H1 (cell line): ENCODE results near the gene TBCD. TPM values are rescaled to one million over a fixed set of nuclear protein-coding genes. Genes with fewer than 3 reads are reported as not detected.

ENCODE experiments used
- CTCF ChIA-PET: fragments of 300-600 bp; sonication (Branson Sonifier 250); formaldehyde crosslinking; loops from one replicate; lab custom pipeline; 2021; ENCODE audit not compliant: partially characterized antibody; lab: Charles Lee
- POLR2A ChIA-PET: fragments of 300-600 bp; sonication (Branson Sonifier 250); formaldehyde crosslinking; loops from one replicate; lab custom pipeline; 2021; ENCODE audit warnings: inconsistent platforms; ENCODE audit not compliant: partially characterized antibody; lab: Charles Lee
- DNase-seq, 2 experiments: peaks; one replicate each; pipeline versions ENCODE4 v3.0.0 to v3.0.0-alpha.2; 2010 to 2022; ENCODE audit warnings: low spot score in 2 of 2, low read depth in 1 of 2, mixed read lengths in 1 of 2
- FAIRE-seq: peaks from 2 replicates; lab custom pipeline; 2011; peaks lifted over from hg19 to GRCh38; lab: Jason Lieb, UNC
- H2AFZ ChIP-seq: 2 replicates; pipeline ENCODE4 v1.8.1; 2012; ENCODE audit warnings: low read length, inconsistent platforms
- H2AK5ac ChIP-seq: 2 replicates; pipeline ENCODE4 v1.6.1; 2013; ENCODE audit warnings: low read depth, low read length
- H2BK120ac ChIP-seq: replicated peaks from 2 replicates; pipeline ENCODE3; 2013; ENCODE audit warnings: low read depth, low read length, inconsistent platforms
- H2BK12ac ChIP-seq: 2 replicates; pipeline ENCODE4 v1.6.1; 2013; ENCODE audit warnings: low read depth, low read length
- H2BK15ac ChIP-seq: 2 replicates; pipeline ENCODE4 v1.6.1; 2013; ENCODE audit warnings: low read length
- H2BK20ac ChIP-seq: 2 replicates; pipeline ENCODE4 v1.6.1; 2013; ENCODE audit warnings: low read length
- H2BK5ac ChIP-seq: 2 replicates; pipeline ENCODE4 v1.6.1; 2013; ENCODE audit warnings: low read depth, low read length
- H3K14ac ChIP-seq: 2 replicates; pipeline ENCODE4 v1.6.1; 2013; ENCODE audit warnings: inconsistent platforms; ENCODE audit not compliant: insufficient read length
- H3K18ac ChIP-seq: 2 replicates; pipeline ENCODE4 v1.6.1; 2013; ENCODE audit warnings: low read length; ENCODE audit errors: extremely low read depth
- H3K23ac ChIP-seq: 2 replicates; pipeline ENCODE4 v1.6.1; 2013; ENCODE audit warnings: inconsistent platforms; ENCODE audit not compliant: insufficient read length
- H3K23me2 ChIP-seq: 2 replicates; pipeline ENCODE4 v1.6.1; 2013; ENCODE audit warnings: low read depth, low read length
- H3K27ac ChIP-seq: 2 replicates; pipeline ENCODE4 v1.6.1; 2011; ENCODE audit warnings: low read depth, low read length, inconsistent platforms
- H3K27me3 ChIP-seq, 4 experiments: replicated peaks in 1 of 4; 1 replicate in 1 of 4; 2 replicates in 3 of 4; pipeline versions ENCODE4 v1.6.1 to v1.8.1; 2011 to 2013; ENCODE audit warnings: low read length in 3 of 4, mild to moderate bottlenecking in 3 of 4, inconsistent platforms in 2 of 4, mixed read lengths in 2 of 4, moderate library complexity in 1 of 4; ENCODE audit not compliant: control insufficient read depth in 3 of 4, insufficient read depth in 3 of 4; ENCODE audit errors: extremely low read depth in 1 of 4
- H3K36me3 ChIP-seq, 4 experiments: 2 replicates each; pipeline versions ENCODE4 v1.6.1 to v1.8.1; 2011 to 2013; ENCODE audit warnings: mild to moderate bottlenecking in 4 of 4, low read length in 3 of 4, moderate library complexity in 2 of 4, control low read depth in 1 of 4, inconsistent platforms in 1 of 4; ENCODE audit not compliant: insufficient read depth in 4 of 4, control insufficient read depth in 2 of 4
- H3K4ac ChIP-seq: replicated peaks from 2 replicates; pipeline ENCODE3; 2013; ENCODE audit warnings: low read length, low read depth, mixed read lengths, inconsistent platforms; ENCODE audit not compliant: insufficient read length
- H3K4me1 ChIP-seq, 4 experiments: replicated peaks in 1 of 4; 1 replicate in 1 of 4; 2 replicates in 3 of 4; pipeline versions ENCODE4 v1.6.1 to v1.8.1; 2011 to 2013; ENCODE audit warnings: low read length in 3 of 4, inconsistent platforms in 2 of 4, mixed read lengths in 1 of 4; ENCODE audit not compliant: insufficient read depth in 4 of 4, control insufficient read depth in 3 of 4
- H3K4me2 ChIP-seq, 2 experiments: 2 replicates each; pipeline versions ENCODE4 v1.6.1 to v1.8.1; 2011 to 2013; ENCODE audit warnings: low read depth in 2 of 2, low read length in 2 of 2, control low read depth in 1 of 2, inconsistent platforms in 1 of 2, mild to moderate bottlenecking in 1 of 2; ENCODE audit not compliant: insufficient read depth in 1 of 2
- H3K4me3 ChIP-seq, 4 experiments: fragments of 200-600, 300-600 bp in 1 of 4; sonication (generic), shearing (Covaris generic), sonication (Bioruptor Twin) in 1 of 4; 2 replicates each; pipeline versions ENCODE4 v1.5.1 to v1.8.1; 2011 to 2016; ENCODE audit warnings: low read length in 4 of 4, low read depth in 3 of 4, control low read depth in 2 of 4, inconsistent platforms in 2 of 4, mild to moderate bottlenecking in 2 of 4, mixed read lengths in 1 of 4, moderate library complexity in 1 of 4; ENCODE audit not compliant: insufficient read depth in 2 of 4; ENCODE audit errors: extremely low read depth in 1 of 4
- H3K56ac ChIP-seq: replicated peaks from 2 replicates; pipeline ENCODE3; 2013; ENCODE audit warnings: low read depth, mild to moderate bottlenecking, mixed read lengths, low read length, inconsistent platforms; ENCODE audit not compliant: insufficient read length
- H3K79me1 ChIP-seq: 2 replicates; pipeline ENCODE4 v1.6.1; 2013; ENCODE audit warnings: low read depth, low read length, control low read depth
- H3K79me2 ChIP-seq, 2 experiments: 2 replicates each; pipeline versions ENCODE4 v1.6.1 to v1.8.1; 2012 to 2013; ENCODE audit warnings: low read length in 2 of 2, mild to moderate bottlenecking in 2 of 2, inconsistent platforms in 1 of 2; ENCODE audit not compliant: insufficient read depth in 2 of 2, control insufficient read depth in 1 of 2
- H3K9ac ChIP-seq, 4 experiments: replicated peaks in 1 of 4; 1 replicate in 1 of 4; 2 replicates in 3 of 4; pipeline versions ENCODE4 v1.6.1 to v1.8.1; 2011 to 2013; ENCODE audit warnings: low read depth in 3 of 4, low read length in 3 of 4, control low read depth in 2 of 4, mild to moderate bottlenecking in 2 of 4, moderate library complexity in 2 of 4, inconsistent platforms in 1 of 4; ENCODE audit errors: extremely low read depth in 1 of 4
- H3K9me3 ChIP-seq, 2 experiments: 2 replicates each; pipeline versions ENCODE4 v1.6.1 to v1.8.1; 2012 to 2013; ENCODE audit warnings: mild to moderate bottlenecking in 2 of 2, moderate library complexity in 2 of 2, control low read depth in 1 of 2, inconsistent platforms in 1 of 2, low read depth in 1 of 2, low read length in 1 of 2, mixed read lengths in 1 of 2; ENCODE audit not compliant: insufficient read depth in 2 of 2
- H4K20me1 ChIP-seq, 2 experiments: replicated peaks in 1 of 2; 2 replicates each; pipeline versions ENCODE3 to v1.8.1; 2011 to 2013; ENCODE audit warnings: inconsistent platforms in 2 of 2, low read length in 2 of 2, mild to moderate bottlenecking in 1 of 2; ENCODE audit not compliant: insufficient read depth in 2 of 2, control insufficient read depth in 1 of 2
- H4K5ac ChIP-seq: 2 replicates; pipeline ENCODE4 v1.6.1; 2013; ENCODE audit warnings: low read length, low read depth, mixed read lengths, inconsistent platforms; ENCODE audit not compliant: insufficient read length
- H4K8ac ChIP-seq: 2 replicates; pipeline ENCODE4 v1.8.0; 2013; ENCODE audit warnings: mild to moderate bottlenecking, moderate library complexity, low read length, inconsistent platforms; ENCODE audit not compliant: insufficient read depth; ENCODE audit errors: extremely low read depth
- H4K91ac ChIP-seq: replicated peaks from 2 replicates; pipeline ENCODE3; 2013; ENCODE audit warnings: low read length, mixed read lengths, inconsistent platforms; ENCODE audit not compliant: insufficient read length
- CBX8 ChIP-seq: fragments of 300-800, 300-1000 bp; sonication (generic); IDR thresholded peaks from 2 replicates; pipeline ENCODE4 v1.7.1; 2016; ENCODE audit warnings: low read depth, low read length, borderline replicate concordance
- JUN ChIP-seq: IDR thresholded peaks from 2 replicates; pipeline ENCODE4 v1.6.1; 2011; ENCODE audit warnings: low read depth, mild to moderate bottlenecking, improper control_type of control experiment, low read length
- SIN3A ChIP-seq, 2 experiments: IDR thresholded peaks in 1 of 2; conservative IDR thresholded peaks in 1 of 2; 2 replicates each; pipeline ENCODE4 v1.6.1; 2011 to 2012; ENCODE audit warnings: low read length in 2 of 2, improper control_type of control experiment in 1 of 2, low read depth in 1 of 2, mild to moderate bottlenecking in 1 of 2
- SRF ChIP-seq: IDR thresholded peaks from 2 replicates; pipeline ENCODE4 v1.6.1; 2011; ENCODE audit warnings: mild to moderate bottlenecking, low read depth, low read length, moderate library complexity
- WGBS, 2 experiments: shearing (Covaris generic) in 1 of 2; methylation state at CpG; one replicate each; pipeline versions ENCODE4 v1.1.6 to v1.1.7; 2013 to 2015; ENCODE audit warnings: low lambda C conversion rate in 2 of 2, mixed read lengths in 2 of 2, inconsistent platforms in 1 of 2, low coverage in 1 of 2, missing lambda C conversion rate in 1 of 2; ENCODE audit not compliant: insufficient replicate concordance in 2 of 2, insufficient coverage in 1 of 2, insufficient read length in 1 of 2; ENCODE audit errors: extremely low coverage in 1 of 2, missing lambda C conversion rate in 1 of 2; 5-methylcytosine and 5-hydroxymethylcytosine counted together
- polyA plus RNA-seq, 7 experiments: library from polyadenylated mRNA; depleted of rRNA in 3 of 7; stranded (reverse) in 5 of 7; unstranded in 2 of 7; fragments of >200 nt in 5 of 7; fragments of 200-250 nt in 2 of 7; gene quantifications; 1 replicate in 5 of 7; 2 replicates in 1 of 7; 4 replicates in 1 of 7; pipeline versions ENCODE4 v1.2.1 to v1.2.3, GENCODE V29; 2011 to 2013; ENCODE audit warnings: missing spikeins in 2 of 7, mixed read lengths in 2 of 7
- total RNA-seq: library from RNA; stranded (reverse); fragmentation: NEBNext Ultra II Directional; extraction: Animal tissue kit (Norgen Biotek cat#: 25700); gene quantifications from 2 replicates; pipeline ENCODE4 v1.2.1, GENCODE V29; 2021
- TF ChIP-seq, protein P1 (sequence below): IDR thresholded peaks from 2 replicates; pipeline ENCODE4 v1.6.1; 2012; ENCODE audit warnings: inconsistent platforms

TBCD gene
- total and polyA plus RNA-seq, 2 of the 8 experiments (the other 6 are each of a cell fraction or from before 2014, with no cell fraction given): 118 to 162 TPM

DNA sequence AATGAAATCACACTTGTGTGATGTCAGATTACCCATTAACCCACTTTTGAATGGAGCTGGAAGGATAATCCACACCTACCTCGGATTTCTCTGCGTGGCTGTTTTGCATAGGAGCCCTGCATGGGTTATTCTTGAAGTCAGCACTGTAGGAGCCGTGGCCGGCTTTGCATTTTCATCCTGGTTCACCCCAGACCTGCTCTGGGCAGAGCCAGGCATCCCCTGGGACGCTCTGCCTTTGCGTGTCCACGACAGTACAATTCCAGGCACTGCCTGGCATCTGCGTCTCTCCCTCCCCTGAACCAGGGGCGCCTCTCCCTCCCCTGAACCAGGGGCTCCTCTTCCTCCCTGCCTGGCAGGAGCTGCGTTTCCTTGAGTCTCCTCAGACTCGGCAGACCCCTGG lies 117.7 kb downstream of the TBCD start:
- H4K20me1 ChIP-seq: peaks cover 7 to 18% of the 10 kb centered on the region in 2 experiments
- H3K4me3 ChIP-seq: no peak overlapping the region
- H3K79me1 ChIP-seq: peaks cover 14% of the 10 kb centered on the region
- no peak overlapping the region for H4K91ac ChIP-seq
- H3K27ac ChIP-seq: no peak overlapping the region; the same call in 1 of the 2 replicates
- H3K23me2 ChIP-seq: no peaks in the 10 kb centered on the region
- peak overlapping the region; percentile 37 for H3K14ac ChIP-seq
- no peak overlapping the region for H3K18ac ChIP-seq
- H2AFZ ChIP-seq: no peak overlapping the region
- no peaks in the 10 kb centered on the region for H3K9me3 ChIP-seq
- DNase-seq: no peak
- H3K4me1 ChIP-seq: no peaks in the 10 kb centered on the region; a peak in 4 of 7 replicates
- no peak overlapping the region for H2BK120ac ChIP-seq
- H3K27me3 ChIP-seq: no peaks in the 10 kb centered on the region
- no peak overlapping the region for H2BK15ac ChIP-seq
- H4K8ac ChIP-seq: no peak overlapping the region
- H3K79me2 ChIP-seq: peaks cover 0 to 6% of the 10 kb centered on the region in 2 experiments; a peak in 1 of 4 replicates
- H3K4me2 ChIP-seq: no peak overlapping the region
- FAIRE-seq: no peak
- WGBS, 2 experiments: 92% methylated on average over 11 of the region's 11 CpGs; no CpG with 5 or more reads in 1 of the 2 experiments
- no peak overlapping the region for H2AK5ac ChIP-seq
- peaks cover 3 to 14% (median 13%) of the 10 kb centered on the region in 4 experiments; a peak in 5 of 8 replicates for H3K36me3 ChIP-seq
- H3K4ac ChIP-seq: no peak overlapping the region
- H2BK12ac ChIP-seq: no peak overlapping the region
- ChIA-PET POLR2A (no interaction called here), CTCF (interaction anchor here (1.2 to 2.6 kb wide), 4 partner anchors 9 to 190 kb away, joined by 3 to 12 read pairs (median 6); no protein-coding TSS in a partner anchor)
- H2BK20ac ChIP-seq: no peak overlapping the region
- no peak overlapping the region for H3K56ac ChIP-seq
- H3K9ac ChIP-seq: no peak overlapping the region
- no peak overlapping the region for H4K5ac ChIP-seq
- no peak overlapping the region for H3K23ac ChIP-seq
- H2BK5ac ChIP-seq: no peak overlapping the region
- no peak for TF ChIP-seq CBX8
- TF ChIP-seq, protein P1, sequence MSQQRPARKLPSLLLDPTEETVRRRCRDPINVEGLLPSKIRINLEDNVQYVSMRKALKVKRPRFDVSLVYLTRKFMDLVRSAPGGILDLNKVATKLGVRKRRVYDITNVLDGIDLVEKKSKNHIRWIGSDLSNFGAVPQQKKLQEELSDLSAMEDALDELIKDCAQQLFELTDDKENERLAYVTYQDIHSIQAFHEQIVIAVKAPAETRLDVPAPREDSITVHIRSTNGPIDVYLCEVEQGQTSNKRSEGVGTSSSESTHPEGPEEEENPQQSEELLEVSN: no peak
- no peak for TF ChIP-seq SIN3A (conservative IDR thresholded peaks at IDR 0.05 in 1 of 2, IDR thresholded peaks at IDR 0.05 in 1 of 2; ENCODE audit: low read depth in 1 of 2, low read length in 2 of 2)
- TF ChIP-seq JUN: no peak
- no peak for TF ChIP-seq SRF
